H1 (cell line): ENCODE measurements around the gene CHCHD1. TPM values are rescaled to one million over a fixed set of nuclear protein-coding genes. Genes with fewer than 3 reads are reported as not detected.

Experiments used
- CTCF ChIA-PET: fragments of 300-600 bp; sonication (Branson Sonifier 250); formaldehyde crosslinking; loops from one replicate; lab custom pipeline; 2021; ENCODE audit not compliant: partially characterized antibody; lab: Charles Lee
- POLR2A ChIA-PET: fragments of 300-600 bp; sonication (Branson Sonifier 250); formaldehyde crosslinking; loops from one replicate; lab custom pipeline; 2021; ENCODE audit warnings: inconsistent platforms; ENCODE audit not compliant: partially characterized antibody; lab: Charles Lee
- DNase-seq, 2 experiments: peaks; one replicate each; pipeline versions ENCODE4 v3.0.0 to v3.0.0-alpha.2; 2010 to 2022; ENCODE audit warnings: low spot score in 2 of 2, low read depth in 1 of 2, mixed read lengths in 1 of 2
- FAIRE-seq: peaks from 2 replicates; lab custom pipeline; 2011; peaks lifted over from hg19 to GRCh38; lab: Jason Lieb, UNC
- H2AFZ ChIP-seq: 2 replicates; pipeline ENCODE4 v1.8.1; 2012; ENCODE audit warnings: low read length, inconsistent platforms
- H2AK5ac ChIP-seq: 2 replicates; pipeline ENCODE4 v1.6.1; 2013; ENCODE audit warnings: low read depth, low read length
- H2BK120ac ChIP-seq: replicated peaks from 2 replicates; pipeline ENCODE3; 2013; ENCODE audit warnings: low read depth, low read length, inconsistent platforms
- H2BK12ac ChIP-seq: 2 replicates; pipeline ENCODE4 v1.6.1; 2013; ENCODE audit warnings: low read depth, low read length
- H2BK15ac ChIP-seq: 2 replicates; pipeline ENCODE4 v1.6.1; 2013; ENCODE audit warnings: low read length
- H2BK20ac ChIP-seq: 2 replicates; pipeline ENCODE4 v1.6.1; 2013; ENCODE audit warnings: low read length
- H2BK5ac ChIP-seq: 2 replicates; pipeline ENCODE4 v1.6.1; 2013; ENCODE audit warnings: low read depth, low read length
- H3K14ac ChIP-seq: 2 replicates; pipeline ENCODE4 v1.6.1; 2013; ENCODE audit warnings: inconsistent platforms; ENCODE audit not compliant: insufficient read length
- H3K18ac ChIP-seq: 2 replicates; pipeline ENCODE4 v1.6.1; 2013; ENCODE audit warnings: low read length; ENCODE audit errors: extremely low read depth
- H3K23ac ChIP-seq: 2 replicates; pipeline ENCODE4 v1.6.1; 2013; ENCODE audit warnings: inconsistent platforms; ENCODE audit not compliant: insufficient read length
- H3K23me2 ChIP-seq: 2 replicates; pipeline ENCODE4 v1.6.1; 2013; ENCODE audit warnings: low read depth, low read length
- H3K27ac ChIP-seq: 2 replicates; pipeline ENCODE4 v1.6.1; 2011; ENCODE audit warnings: low read depth, low read length, inconsistent platforms
- H3K27me3 ChIP-seq, 4 experiments: replicated peaks in 1 of 4; 1 replicate in 1 of 4; 2 replicates in 3 of 4; pipeline versions ENCODE4 v1.6.1 to v1.8.1; 2011 to 2013; ENCODE audit warnings: low read length in 3 of 4, mild to moderate bottlenecking in 3 of 4, inconsistent platforms in 2 of 4, mixed read lengths in 2 of 4, moderate library complexity in 1 of 4; ENCODE audit not compliant: control insufficient read depth in 3 of 4, insufficient read depth in 3 of 4; ENCODE audit errors: extremely low read depth in 1 of 4
- H3K36me3 ChIP-seq, 4 experiments: 2 replicates each; pipeline versions ENCODE4 v1.6.1 to v1.8.1; 2011 to 2013; ENCODE audit warnings: mild to moderate bottlenecking in 4 of 4, low read length in 3 of 4, moderate library complexity in 2 of 4, control low read depth in 1 of 4, inconsistent platforms in 1 of 4; ENCODE audit not compliant: insufficient read depth in 4 of 4, control insufficient read depth in 2 of 4
- H3K4ac ChIP-seq: replicated peaks from 2 replicates; pipeline ENCODE3; 2013; ENCODE audit warnings: low read length, low read depth, mixed read lengths, inconsistent platforms; ENCODE audit not compliant: insufficient read length
- H3K4me1 ChIP-seq, 4 experiments: replicated peaks in 1 of 4; 1 replicate in 1 of 4; 2 replicates in 3 of 4; pipeline versions ENCODE4 v1.6.1 to v1.8.1; 2011 to 2013; ENCODE audit warnings: low read length in 3 of 4, inconsistent platforms in 2 of 4, mixed read lengths in 1 of 4; ENCODE audit not compliant: insufficient read depth in 4 of 4, control insufficient read depth in 3 of 4
- H3K4me2 ChIP-seq, 2 experiments: 2 replicates each; pipeline versions ENCODE4 v1.6.1 to v1.8.1; 2011 to 2013; ENCODE audit warnings: low read depth in 2 of 2, low read length in 2 of 2, control low read depth in 1 of 2, inconsistent platforms in 1 of 2, mild to moderate bottlenecking in 1 of 2; ENCODE audit not compliant: insufficient read depth in 1 of 2
- H3K4me3 ChIP-seq, 4 experiments: fragments of 200-600, 300-600 bp in 1 of 4; sonication (generic), shearing (Covaris generic), sonication (Bioruptor Twin) in 1 of 4; 2 replicates each; pipeline versions ENCODE4 v1.5.1 to v1.8.1; 2011 to 2016; ENCODE audit warnings: low read length in 4 of 4, low read depth in 3 of 4, control low read depth in 2 of 4, inconsistent platforms in 2 of 4, mild to moderate bottlenecking in 2 of 4, mixed read lengths in 1 of 4, moderate library complexity in 1 of 4; ENCODE audit not compliant: insufficient read depth in 2 of 4; ENCODE audit errors: extremely low read depth in 1 of 4
- H3K56ac ChIP-seq: replicated peaks from 2 replicates; pipeline ENCODE3; 2013; ENCODE audit warnings: low read depth, mild to moderate bottlenecking, mixed read lengths, low read length, inconsistent platforms; ENCODE audit not compliant: insufficient read length
- H3K79me1 ChIP-seq: 2 replicates; pipeline ENCODE4 v1.6.1; 2013; ENCODE audit warnings: low read depth, low read length, control low read depth
- H3K79me2 ChIP-seq, 2 experiments: 2 replicates each; pipeline versions ENCODE4 v1.6.1 to v1.8.1; 2012 to 2013; ENCODE audit warnings: low read length in 2 of 2, mild to moderate bottlenecking in 2 of 2, inconsistent platforms in 1 of 2; ENCODE audit not compliant: insufficient read depth in 2 of 2, control insufficient read depth in 1 of 2
- H3K9ac ChIP-seq, 4 experiments: replicated peaks in 1 of 4; 1 replicate in 1 of 4; 2 replicates in 3 of 4; pipeline versions ENCODE4 v1.6.1 to v1.8.1; 2011 to 2013; ENCODE audit warnings: low read depth in 3 of 4, low read length in 3 of 4, control low read depth in 2 of 4, mild to moderate bottlenecking in 2 of 4, moderate library complexity in 2 of 4, inconsistent platforms in 1 of 4; ENCODE audit errors: extremely low read depth in 1 of 4
- H3K9me3 ChIP-seq, 2 experiments: 2 replicates each; pipeline versions ENCODE4 v1.6.1 to v1.8.1; 2012 to 2013; ENCODE audit warnings: mild to moderate bottlenecking in 2 of 2, moderate library complexity in 2 of 2, control low read depth in 1 of 2, inconsistent platforms in 1 of 2, low read depth in 1 of 2, low read length in 1 of 2, mixed read lengths in 1 of 2; ENCODE audit not compliant: insufficient read depth in 2 of 2
- H4K20me1 ChIP-seq, 2 experiments: replicated peaks in 1 of 2; 2 replicates each; pipeline versions ENCODE3 to v1.8.1; 2011 to 2013; ENCODE audit warnings: inconsistent platforms in 2 of 2, low read length in 2 of 2, mild to moderate bottlenecking in 1 of 2; ENCODE audit not compliant: insufficient read depth in 2 of 2, control insufficient read depth in 1 of 2
- H4K5ac ChIP-seq: 2 replicates; pipeline ENCODE4 v1.6.1; 2013; ENCODE audit warnings: low read length, low read depth, mixed read lengths, inconsistent platforms; ENCODE audit not compliant: insufficient read length
- H4K8ac ChIP-seq: 2 replicates; pipeline ENCODE4 v1.8.0; 2013; ENCODE audit warnings: mild to moderate bottlenecking, moderate library complexity, low read length, inconsistent platforms; ENCODE audit not compliant: insufficient read depth; ENCODE audit errors: extremely low read depth
- H4K91ac ChIP-seq: replicated peaks from 2 replicates; pipeline ENCODE3; 2013; ENCODE audit warnings: low read length, mixed read lengths, inconsistent platforms; ENCODE audit not compliant: insufficient read length
- BACH1 ChIP-seq: IDR thresholded peaks from 2 replicates; pipeline ENCODE4 v1.6.1; 2012; ENCODE audit warnings: low read length, improper control_type of control experiment
- SRF ChIP-seq: IDR thresholded peaks from 2 replicates; pipeline ENCODE4 v1.6.1; 2011; ENCODE audit warnings: mild to moderate bottlenecking, low read depth, low read length, moderate library complexity
- TAF1 ChIP-seq: IDR thresholded peaks from 2 replicates; pipeline ENCODE4 v1.6.1; 2011; ENCODE audit warnings: mild to moderate bottlenecking, low read depth, low read length
- TAF7 ChIP-seq: optimal IDR thresholded peaks from 2 replicates; pipeline ENCODE3; 2011; ENCODE audit warnings: low read depth, mild to moderate bottlenecking, inconsistent platforms, low read length, moderate library complexity, borderline replicate concordance
- WGBS, 2 experiments: shearing (Covaris generic) in 1 of 2; methylation state at CpG; one replicate each; pipeline versions ENCODE4 v1.1.6 to v1.1.7; 2013 to 2015; ENCODE audit warnings: low lambda C conversion rate in 2 of 2, mixed read lengths in 2 of 2, inconsistent platforms in 1 of 2, low coverage in 1 of 2, missing lambda C conversion rate in 1 of 2; ENCODE audit not compliant: insufficient replicate concordance in 2 of 2, insufficient coverage in 1 of 2, insufficient read length in 1 of 2; ENCODE audit errors: extremely low coverage in 1 of 2, missing lambda C conversion rate in 1 of 2; 5-methylcytosine and 5-hydroxymethylcytosine counted together
- polyA plus RNA-seq, 7 experiments: library from polyadenylated mRNA; depleted of rRNA in 3 of 7; stranded (reverse) in 5 of 7; unstranded in 2 of 7; fragments of >200 nt in 5 of 7; fragments of 200-250 nt in 2 of 7; gene quantifications; 1 replicate in 5 of 7; 2 replicates in 1 of 7; 4 replicates in 1 of 7; pipeline versions ENCODE4 v1.2.1 to v1.2.3, GENCODE V29; 2011 to 2013; ENCODE audit warnings: missing spikeins in 2 of 7, mixed read lengths in 2 of 7
- total RNA-seq: library from RNA; stranded (reverse); fragmentation: NEBNext Ultra II Directional; extraction: Animal tissue kit (Norgen Biotek cat#: 25700); gene quantifications from 2 replicates; pipeline ENCODE4 v1.2.1, GENCODE V29; 2021

The CHCHD1 gene
- total and polyA plus RNA-seq, 2 of the 8 experiments (the other 6 are each of a cell fraction or from before 2014, with no cell fraction given) = 44.9 to 58.1 TPM

- Histone ChIP-seq H4K91ac (no peak overlapping the region), H2BK120ac (no peak overlapping the region), H3K18ac (no peak overlapping the region), H3K9me3 (no peaks in the 10 kb centered on the region), H2BK15ac (no peak overlapping the region), H3K4me2 (no peak overlapping the region), H3K36me3 (peaks cover 2 to 29% (median 20%) of the 10 kb centered on the region in 4 experiments; a peak in 7 of 8 replicates), H3K4me3 (no peak overlapping the region), H3K79me2 (no peaks in the 10 kb centered on the region), H3K56ac (no peak overlapping the region), H4K20me1 (peaks cover 0 to 11% of the 10 kb centered on the region in 2 experiments), H2AK5ac (no peak overlapping the region), H3K23me2 (no peaks in the 10 kb centered on the region), H3K27ac (no peak overlapping the region), H3K27me3 (no peaks in the 10 kb centered on the region), H3K4me1 (no peaks in the 10 kb centered on the region), H3K14ac (no peak overlapping the region), H3K23ac (no peak overlapping the region), H2BK20ac (no peak overlapping the region), H2AFZ (no peak overlapping the region), H4K8ac (no peak overlapping the region; the same call in 1 of the 2 replicates), H3K9ac (no peak overlapping the region), H3K4ac (no peak overlapping the region), H2BK12ac (no peak overlapping the region), H3K79me1 (no peaks in the 10 kb centered on the region), H2BK5ac (no peak overlapping the region), H4K5ac (no peak overlapping the region)
- no peak for FAIRE-seq
- CTCF ChIA-PET = interaction anchor here (1.1 kb wide), 1 partner anchor 13 kb away, joined by 3 read pairs; no protein-coding TSS in a partner anchor
- POLR2A ChIA-PET = interaction anchor here (0.7 to 12.1 kb wide), 3 partner anchors 7 to 21 kb away, joined by 3 to 137 read pairs (median 3); partner anchors contain the start of gene NDST2
- 98% methylated on average over 13 of the region's 13 CpGs; no CpG with 5 or more reads in 1 of the 2 experiments for WGBS, 2 experiments
- DNase-seq = no peak
- TF ChIP-seq SRF (no peak), TAF1 (no peak), TAF7 (no peak), BACH1 (no peak)
Observed at GRCh38 chr10:73801253-73801590, 19.4 kb downstream of the CHCHD1 start.
